Nephron (organoid): ENCODE measurements around the gene SMARCD1.
A peak's percentile ranks its signal among the peaks of the same experiment; 100 is the strongest.

Experiments used
- H3K27ac Mint-ChIP-seq, 3 experiments: 2 replicates each; pipeline ENCODE4 v1.8.0; 2020; ENCODE audit warnings: mixed read lengths in 3 of 3, mild to moderate bottlenecking in 2 of 3, moderate library complexity in 1 of 3
- H3K27me3 Mint-ChIP-seq: 2 replicates; pipeline ENCODE4 v1.8.0; 2021; ENCODE audit warnings: low read depth, mild to moderate bottlenecking, moderate library complexity, mixed read lengths
- H3K36me3 Mint-ChIP-seq: 2 replicates; pipeline ENCODE4 v1.8.0; 2020; ENCODE audit warnings: low read depth, mixed read lengths
- H3K4me1 Mint-ChIP-seq: 2 replicates; pipeline ENCODE4 v1.8.0; 2020; ENCODE audit warnings: mixed read lengths
- H3K4me3 Mint-ChIP-seq, 3 experiments: 2 replicates each; pipeline ENCODE4 v1.8.0; 2020; ENCODE audit warnings: mild to moderate bottlenecking in 3 of 3, mixed read lengths in 3 of 3, moderate library complexity in 2 of 3
- H3K9me3 Mint-ChIP-seq: 2 replicates; pipeline ENCODE4 v1.8.0; 2020; ENCODE audit warnings: mixed read lengths
- CTCF ChIP-seq, 3 experiments: fragments of 200-600 bp; sonication (generic); IDR thresholded peaks; one replicate each; pipeline ENCODE4 v1.5.0; 2021; ENCODE audit warnings: antibody characterized with exemption in 3 of 3; ENCODE audit not compliant: unreplicated experiment in 3 of 3

The SMARCD1 gene

GRCh38 chr12:50069539-50069938 lies 15.6 kb upstream of the SMARCD1 start:
- H3K9me3 Mint-ChIP-seq = no peaks in the 10 kb centered on the region
- peaks cover 4% of the 10 kb centered on the region for H3K27me3 Mint-ChIP-seq
- no peak overlapping the region for H3K4me3 Mint-ChIP-seq
- H3K4me1 Mint-ChIP-seq = peaks cover 16% of the 10 kb centered on the region
- H3K27ac Mint-ChIP-seq = no peak overlapping the region
- TF ChIP-seq CTCF (IDR thresholded peaks at IDR 0.05; ENCODE audit: unreplicated experiment in 3 of 3) = no peak
- H3K36me3 Mint-ChIP-seq = no peaks in the 10 kb centered on the region

GRCh38 chr12:50070314-50071060 lies 14.7 kb upstream of the SMARCD1 start:
- TF ChIP-seq CTCF (IDR thresholded peaks at IDR 0.05; ENCODE audit: unreplicated experiment in 3 of 3) = peak; percentile 88 to 96 (median 90)
- H3K36me3 Mint-ChIP-seq = no peaks in the 10 kb centered on the region
- peak overlapping the region; percentile 26 to 65 (median 52) for H3K27ac Mint-ChIP-seq
- H3K9me3 Mint-ChIP-seq = no peaks in the 10 kb centered on the region
- H3K4me3 Mint-ChIP-seq = peak overlapping the region in 1 of 3 experiments; percentile 1
- peaks cover 15% of the 10 kb centered on the region for H3K4me1 Mint-ChIP-seq
- H3K27me3 Mint-ChIP-seq = peaks cover 4% of the 10 kb centered on the region

- Mint-ChIP-seq H3K4me3 (no peak overlapping the region), H3K27ac (no peak overlapping the region), H3K9me3 (no peaks in the 10 kb centered on the region), H3K27me3 (peaks cover 7% of the 10 kb centered on the region), H3K4me1 (peaks cover 15% of the 10 kb centered on the region), H3K36me3 (no peaks in the 10 kb centered on the region)
- no peak for TF ChIP-seq CTCF (IDR thresholded peaks at IDR 0.05; ENCODE audit: unreplicated experiment in 3 of 3)
These were observed 12.8 kb upstream of the SMARCD1 start for GRCh38 chr12:50072198-50072907.

GRCh38 chr12:50073206-50073605 lies 11.9 kb upstream of the SMARCD1 start:
- peaks cover 15% of the 10 kb centered on the region for H3K4me1 Mint-ChIP-seq
- no peak overlapping the region for H3K27ac Mint-ChIP-seq
- no peaks in the 10 kb centered on the region for H3K36me3 Mint-ChIP-seq
- H3K4me3 Mint-ChIP-seq = no peak overlapping the region
- no peak for TF ChIP-seq CTCF (IDR thresholded peaks at IDR 0.05; ENCODE audit: unreplicated experiment in 3 of 3)
- no peaks in the 10 kb centered on the region for H3K9me3 Mint-ChIP-seq
- peaks cover 7% of the 10 kb centered on the region for H3K27me3 Mint-ChIP-seq

- Mint-ChIP-seq H3K27me3 (peaks cover 7% of the 10 kb centered on the region), H3K4me3 (no peak overlapping the region), H3K4me1 (peaks cover 15% of the 10 kb centered on the region), H3K9me3 (no peaks in the 10 kb centered on the region), H3K27ac (no peak overlapping the region), H3K36me3 (no peaks in the 10 kb centered on the region)
- TF ChIP-seq CTCF (IDR thresholded peaks at IDR 0.05; ENCODE audit: unreplicated experiment in 3 of 3) = no peak
These were observed 11.4 kb upstream of the SMARCD1 start for GRCh38 chr12:50073712-50074111.
